NCI-H82 (cell line): ENCODE measurements around the gene TBPL1.
"Not testable (repeated sequence)": the region's sequence is repeated elsewhere in the genome, so short reads cannot be mapped to it uniquely, and the experiment has no call there.

Experiments
- DNase-seq: peaks from one replicate; lab custom pipeline; 2025; lab: John Stamatoyannopoulos, UW

TBPL1 gene

DNA sequence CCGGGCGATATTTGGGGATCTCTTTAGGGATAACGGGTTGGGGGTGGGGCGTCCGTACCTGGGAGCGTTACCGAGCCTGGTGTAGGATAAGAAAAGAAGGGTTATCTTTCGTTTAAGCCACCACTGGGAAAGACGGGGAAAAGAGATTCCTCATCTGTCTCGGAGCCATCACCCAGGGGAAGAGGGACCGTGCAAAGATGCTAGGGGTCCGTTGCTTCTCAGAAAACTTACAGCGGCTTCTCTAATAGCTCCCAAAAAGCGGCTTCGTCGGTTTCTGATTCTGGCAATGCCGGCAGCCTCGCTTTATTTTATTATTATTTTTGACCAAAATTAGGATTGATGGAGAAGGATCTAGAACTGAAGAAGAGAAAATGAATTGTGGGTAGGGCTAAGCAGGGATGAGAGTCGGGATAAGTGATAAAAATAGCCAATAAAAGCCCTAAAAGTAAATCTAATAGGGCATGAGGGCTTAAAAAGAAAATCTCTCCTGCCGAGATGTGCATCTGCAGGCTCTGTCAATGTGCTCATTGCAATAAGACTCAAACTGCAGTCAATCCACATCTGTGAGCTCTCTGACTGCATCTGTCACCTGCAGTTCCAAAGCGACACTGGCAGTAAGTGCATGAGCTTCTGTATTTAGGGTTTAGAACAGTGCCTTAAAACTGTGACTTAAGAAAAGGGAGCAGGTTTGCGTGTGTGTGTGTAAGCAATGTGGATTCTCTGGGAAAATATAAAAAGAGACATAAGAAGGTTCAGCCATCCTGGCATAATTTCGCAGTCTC lies 801 bp downstream of the TBPL1 start:
- DNase-seq = peak; percentile 56

GRCh38 chr6:133954657-133955576 lies 1.9 kb downstream of the TBPL1 start:
- DNase-seq = no peak

- DNase-seq = no peak
These were observed 2.8 kb downstream of the TBPL1 start for GRCh38 chr6:133955582-133956415.

DNA sequence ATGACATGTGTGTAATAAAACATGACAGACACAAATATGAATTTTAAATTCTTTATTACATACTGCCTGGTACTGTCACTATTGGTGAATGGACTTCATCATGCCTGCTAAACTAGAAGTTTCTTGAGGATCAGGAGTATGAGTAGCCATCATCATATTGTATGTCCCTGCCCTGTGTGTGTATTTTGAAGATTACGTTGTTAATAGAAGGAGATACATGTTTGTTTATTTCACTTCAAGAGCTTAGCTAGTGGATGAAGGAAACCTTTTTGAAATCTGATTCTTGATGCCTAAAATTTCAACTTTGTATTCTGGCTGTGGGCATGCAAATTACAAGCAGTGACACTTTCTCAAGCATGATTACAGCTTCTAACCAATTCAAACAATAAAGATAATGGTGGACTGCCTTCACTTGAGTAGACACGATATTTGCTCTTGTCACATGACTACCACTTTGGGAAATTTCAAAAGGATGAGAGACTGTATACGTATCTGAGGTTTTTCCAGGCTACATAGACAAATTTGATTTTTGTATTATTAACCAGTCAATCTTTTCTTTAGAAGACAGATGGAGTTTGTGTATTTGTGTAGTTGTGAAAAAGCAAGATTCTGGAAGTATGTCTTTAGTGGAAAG lies 3.5 kb downstream of the TBPL1 start:
- DNase-seq = no peak

- no peak for DNase-seq
These were observed 4.2 kb downstream of the TBPL1 start for GRCh38 chr6:133957227-133957626.

- DNase-seq = no peak
These were observed 4.8 kb downstream of the TBPL1 start for GRCh38 chr6:133957780-133958242.

- DNase-seq = no peak
These were observed 5.8 kb downstream of the TBPL1 start for GRCh38 chr6:133958791-133959190.

GRCh38 chr6:133959667-133960368 lies 6.8 kb downstream of the TBPL1 start:
- peak; percentile 8 for DNase-seq

GRCh38 chr6:133961831-133962230 lies 8.8 kb downstream of the TBPL1 start:
- DNase-seq = no peak

- DNase-seq = no peak
These were observed 11.0 kb downstream of the TBPL1 start for GRCh38 chr6:133964052-133964451.

GRCh38 chr6:133964702-133965101 lies 11.7 kb downstream of the TBPL1 start:
- no peak for DNase-seq

- no peak for DNase-seq
These were observed 12.9 kb downstream of the TBPL1 start for GRCh38 chr6:133965817-133966360.

- no peak for DNase-seq
These were observed 13.8 kb downstream of the TBPL1 start for GRCh38 chr6:133966654-133967329.

DNA sequence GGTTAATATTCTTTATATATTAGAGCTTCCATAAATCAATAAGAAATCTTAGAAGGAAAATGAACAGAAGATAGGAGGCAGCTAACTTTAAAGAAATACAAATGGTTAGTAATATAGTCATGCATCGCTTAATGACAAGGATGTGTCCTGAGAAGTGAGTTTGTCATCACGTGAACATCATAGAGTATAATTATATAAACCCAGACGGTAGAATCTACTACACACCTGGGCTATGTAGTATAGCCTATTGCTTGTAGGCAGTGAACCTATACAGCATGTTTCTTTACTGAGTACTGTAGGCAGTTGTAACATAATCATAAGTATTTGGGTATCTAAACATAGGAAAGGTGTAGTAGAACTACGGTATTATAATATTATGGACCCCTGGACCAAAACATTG lies 14.3 kb downstream of the TBPL1 start:
- DNase-seq = no peak

DNA sequence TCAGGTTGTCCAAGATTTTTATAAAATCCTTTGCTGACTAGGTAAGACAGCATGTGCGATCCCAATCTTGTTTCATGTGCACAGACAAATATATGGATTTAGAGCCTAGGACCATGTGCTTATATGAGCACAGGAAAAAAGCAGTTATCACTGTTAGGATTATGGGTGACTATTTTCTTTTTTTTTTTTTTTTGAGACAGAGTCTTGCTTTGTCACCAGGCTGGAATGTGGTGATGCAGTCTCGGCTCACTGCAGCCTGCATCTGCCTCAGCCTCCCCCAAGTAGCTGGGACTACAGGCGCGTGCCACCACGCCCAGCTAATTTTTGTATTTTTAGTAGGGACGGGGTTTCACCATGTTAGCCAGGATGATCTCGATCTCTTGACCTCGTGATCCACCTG lies 14.8 kb downstream of the TBPL1 start:
- DNase-seq = not testable (repeated sequence)

DNA sequence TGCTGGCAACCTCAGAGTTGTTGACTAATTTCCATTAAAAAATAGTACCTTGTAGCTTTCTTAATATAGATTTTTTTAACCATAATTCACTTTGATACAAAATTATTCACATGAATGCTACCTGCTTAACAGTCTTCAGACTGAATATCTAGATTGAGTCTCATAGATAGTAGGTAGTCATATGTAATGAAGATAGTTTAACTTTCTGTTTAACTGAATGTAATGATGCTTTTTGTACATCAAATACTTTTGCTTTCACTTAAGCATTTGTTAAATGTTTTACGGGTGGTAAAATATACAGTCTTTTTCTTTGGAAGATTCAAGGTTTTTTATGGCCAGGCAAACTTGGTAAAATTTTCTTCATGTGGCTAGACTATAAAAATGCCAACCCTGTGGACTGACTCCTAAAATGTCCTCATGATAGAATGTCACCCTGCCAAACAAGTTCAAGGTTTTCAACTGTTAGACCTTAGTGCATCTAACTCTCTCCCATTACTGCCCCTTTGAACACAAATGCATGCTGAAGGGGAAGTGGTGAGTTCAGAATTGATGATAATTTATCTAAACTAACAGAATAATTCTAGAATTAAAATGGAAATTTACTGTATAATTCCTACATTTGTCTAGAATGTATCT lies 16.4 kb downstream of the TBPL1 start:
- no peak for DNase-seq

DNA sequence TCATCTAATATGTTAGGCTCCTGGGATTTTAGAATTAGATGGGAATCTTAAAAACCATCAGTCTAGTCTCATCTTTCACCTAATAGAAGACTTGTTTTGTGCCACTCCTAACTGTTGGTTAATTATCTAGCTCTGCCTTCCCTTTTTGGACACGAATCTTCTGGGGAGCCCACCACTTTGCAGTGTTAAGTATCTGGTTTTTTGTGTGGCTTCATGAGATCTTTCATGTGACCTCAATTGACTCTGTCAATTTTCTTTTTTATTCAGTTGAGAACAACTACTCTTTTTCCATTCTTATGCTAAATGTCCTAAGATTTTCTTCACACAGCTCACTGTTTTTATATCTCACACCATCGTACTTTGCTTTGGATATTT lies 16.9 kb downstream of the TBPL1 start:
- DNase-seq = no peak

DNA sequence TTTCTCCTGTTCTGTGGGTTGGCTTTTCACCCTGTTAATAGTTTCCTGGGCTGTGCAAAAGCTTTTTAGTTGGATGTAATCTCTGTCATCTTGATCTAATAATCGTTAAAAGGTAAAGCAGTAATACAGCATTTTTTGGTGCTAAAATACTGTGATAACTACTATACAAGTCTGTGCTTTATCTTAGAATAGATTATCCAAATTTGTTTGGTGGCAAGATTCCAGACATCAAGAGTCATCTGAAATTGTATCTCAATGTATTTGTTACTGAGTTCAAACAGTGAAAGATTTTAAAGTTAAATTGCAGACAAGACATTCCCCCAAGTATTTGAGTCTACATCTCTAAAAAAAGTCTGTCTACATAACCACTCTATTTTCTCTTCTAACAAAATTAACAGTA lies 18.8 kb downstream of the TBPL1 start:
- DNase-seq = no peak

DNA sequence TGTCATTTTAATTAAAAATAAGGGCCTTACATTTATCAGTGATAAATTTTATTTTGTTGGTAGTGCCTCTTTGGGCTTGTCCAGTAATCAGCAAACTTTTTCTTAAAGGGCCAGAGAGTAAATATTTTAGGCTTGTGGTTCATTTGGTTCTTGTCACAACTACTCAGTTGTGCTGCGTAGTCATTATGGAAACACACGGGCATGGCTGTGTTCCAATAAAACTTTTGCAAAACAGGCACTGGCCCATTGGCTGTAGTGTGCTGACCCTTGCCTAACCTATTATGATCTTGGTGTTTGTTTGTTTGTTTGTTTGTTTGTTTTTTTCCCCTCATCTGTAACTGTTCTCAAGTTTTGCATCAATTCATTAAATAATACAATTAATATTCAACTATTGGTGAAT lies 19.4 kb downstream of the TBPL1 start:
- no peak for DNase-seq
